Breast epithelium (tissue), 4 donors: ENCODE measurements around the gene RCHY1. TPM values are rescaled to one million over a fixed set of nuclear protein-coding genes. Genes with fewer than 3 reads are reported as not detected.
"Not testable (repeated sequence)": the region's sequence is repeated elsewhere in the genome, so short reads cannot be mapped to it uniquely, and the experiment has no call there.

Experiments
- DNase-seq, 2 donors: peaks; one replicate each; pipeline ENCODE4 v3.0.0-alpha.2; 2019; ENCODE audit warnings: low spot score in 2 of 2
- H3K27ac ChIP-seq, 2 donors: fragments of 200-600 bp; sonication (generic) in 1 of 2; one replicate each; pipeline ENCODE4 v1.5.1; 2016 to 2019; ENCODE audit warnings: mild to moderate bottlenecking in 1 of 2
- H3K27me3 ChIP-seq, 2 donors: fragments of 200-600 bp; sonication (generic) in 1 of 2; one replicate each; pipeline versions ENCODE4 v1.5.1 to v1.6.0; 2017 to 2019; ENCODE audit warnings: control low read depth in 1 of 2, mild to moderate bottlenecking in 1 of 2
- H3K36me3 ChIP-seq: fragments of 200-600 bp; one replicate; pipeline ENCODE4 v1.5.1; 2019
- H3K4me1 ChIP-seq, 2 donors: fragments of 200-600 bp; sonication (generic); one replicate each; pipeline ENCODE4 v1.5.1; 2016 to 2019; ENCODE audit warnings: control low read depth in 1 of 2
- H3K4me3 ChIP-seq, 3 donors: fragments of 200-600 bp; sonication (generic); 1 replicate in 2 of 3; 2 replicates in 1 of 3; pipeline ENCODE4 v1.5.1; 2016 to 2019; ENCODE audit warnings: mild to moderate bottlenecking in 3 of 3, moderate library complexity in 2 of 3
- H3K9me3 ChIP-seq, 2 donors: fragments of 200-600 bp; sonication (generic) in 1 of 2; one replicate each; pipeline ENCODE4 v1.5.1; 2016 to 2019; ENCODE audit warnings: control low read depth in 1 of 2
- CTCF ChIP-seq, 3 donors: fragments of 450-650 bp; IDR thresholded peaks; one replicate each; pipeline ENCODE4 v1.5.1; 2016 to 2017; ENCODE audit warnings: antibody characterized with exemption in 3 of 3, mild to moderate bottlenecking in 3 of 3, moderate library complexity in 3 of 3
- POLR2A ChIP-seq: fragments of 450-650 bp; IDR thresholded peaks from one replicate; pipeline ENCODE4 v1.6.1; 2016; ENCODE audit warnings: antibody characterized with exemption, mild to moderate bottlenecking, moderate library complexity
- POLR2AphosphoS5 ChIP-seq, 3 donors: sonication (generic); formaldehyde crosslinking; IDR thresholded peaks; one replicate each; pipeline ENCODE4 v1.6.1; 2017; ENCODE audit warnings: antibody characterized with exemption in 3 of 3
- intact Hi-C: fragments of 100-400 bp; cut with DNase I; formaldehyde crosslinking; loops from one replicate; pipeline ENCODE4 v1.15.1; 2023; ENCODE audit warnings: low total_unique reads
- total RNA-seq, 3 donors: library from RNA; depleted of rRNA; stranded (reverse); fragments of >200 nt; gene quantifications; one replicate each; pipeline ENCODE4 v1.1.0, GENCODE V29; 2016

Gene RCHY1
- total RNA-seq, 3 donors from 2014 or later: 23.6 to 46.7 (median 25.6) TPM

GRCh38 chr4:75552452-75552851, 38.2 kb upstream of the RCHY1 start:
- TF ChIP-seq POLR2AphosphoS5 (IDR thresholded peaks at IDR 0.05): no peak
- no peak for TF ChIP-seq POLR2A
- no peak for TF ChIP-seq CTCF (IDR thresholded peaks at IDR 0.05)
- no peaks in the 10 kb centered on the region for H3K27me3 ChIP-seq
- intact Hi-C loops: no loop called here
- H3K36me3 ChIP-seq: no peaks in the 10 kb centered on the region
- H3K4me3 ChIP-seq: no peak overlapping the region
- no peak overlapping the region for H3K27ac ChIP-seq
- H3K4me1 ChIP-seq: no peaks in the 10 kb centered on the region
- no peaks in the 10 kb centered on the region for H3K9me3 ChIP-seq
- no peak for DNase-seq

GRCh38 chr4:75549019-75549418, 34.8 kb upstream of the RCHY1 start:
- H3K27ac ChIP-seq: no peak overlapping the region
- H3K4me3 ChIP-seq: no peak overlapping the region
- TF ChIP-seq POLR2A: no peak
- DNase-seq: no peak
- no peaks in the 10 kb centered on the region for H3K9me3 ChIP-seq
- H3K4me1 ChIP-seq: no peaks in the 10 kb centered on the region
- intact Hi-C loops: no loop called here
- H3K27me3 ChIP-seq: no peaks in the 10 kb centered on the region
- no peaks in the 10 kb centered on the region for H3K36me3 ChIP-seq

- peak in 1 of 2 donors; percentile 21 for DNase-seq
- TF ChIP-seq CTCF (IDR thresholded peaks at IDR 0.05) (no peak), POLR2AphosphoS5 (IDR thresholded peaks at IDR 0.05) (no peak), POLR2A (no peak)
- Histone ChIP-seq H3K4me3 (no peak overlapping the region), H3K4me1 (no peaks in the 10 kb centered on the region), H3K27me3 (no peaks in the 10 kb centered on the region), H3K36me3 (no peaks in the 10 kb centered on the region), H3K27ac (no peak overlapping the region), H3K9me3 (no peaks in the 10 kb centered on the region)
- intact Hi-C loops: no loop called here
These were observed 33.6 kb upstream of the RCHY1 start for GRCh38 chr4:75547647-75548387.

- H3K4me1 ChIP-seq: no peaks in the 10 kb centered on the region
- DNase-seq: no peak
- no peak for TF ChIP-seq POLR2A
- TF ChIP-seq CTCF (IDR thresholded peaks at IDR 0.05): no peak
- TF ChIP-seq POLR2AphosphoS5 (IDR thresholded peaks at IDR 0.05): no peak
- no peaks in the 10 kb centered on the region for H3K9me3 ChIP-seq
- H3K36me3 ChIP-seq: no peaks in the 10 kb centered on the region
- H3K4me3 ChIP-seq: no peak overlapping the region
- intact Hi-C loops: no loop called here
- peak overlapping the region in 1 of 2 donors; percentile 14 for H3K27ac ChIP-seq
- no peaks in the 10 kb centered on the region for H3K27me3 ChIP-seq
These were observed 31.3 kb upstream of the RCHY1 start for GRCh38 chr4:75545526-75545925.

GRCh38 chr4:75544870-75545269, 30.7 kb upstream of the RCHY1 start:
- intact Hi-C loops: no loop called here
- Histone ChIP-seq H3K27me3 (no peaks in the 10 kb centered on the region), H3K36me3 (no peaks in the 10 kb centered on the region), H3K9me3 (no peaks in the 10 kb centered on the region), H3K4me1 (no peaks in the 10 kb centered on the region), H3K27ac (no peak overlapping the region), H3K4me3 (no peak overlapping the region)
- DNase-seq: no peak
- TF ChIP-seq POLR2AphosphoS5 (IDR thresholded peaks at IDR 0.05): no peak
- no peak for TF ChIP-seq POLR2A
- TF ChIP-seq CTCF (IDR thresholded peaks at IDR 0.05): no peak

- H3K9me3 ChIP-seq, DNase-seq, H3K36me3 ChIP-seq, H3K4me1 ChIP-seq, H3K4me3 ChIP-seq, H3K27ac ChIP-seq, H3K27me3 ChIP-seq, intact Hi-C loops: not testable (repeated sequence)
These were observed 30.0 kb upstream of the RCHY1 start for GRCh38 chr4:75544220-75544619.
